ENCODE data around the gene MBP.

DNA sequence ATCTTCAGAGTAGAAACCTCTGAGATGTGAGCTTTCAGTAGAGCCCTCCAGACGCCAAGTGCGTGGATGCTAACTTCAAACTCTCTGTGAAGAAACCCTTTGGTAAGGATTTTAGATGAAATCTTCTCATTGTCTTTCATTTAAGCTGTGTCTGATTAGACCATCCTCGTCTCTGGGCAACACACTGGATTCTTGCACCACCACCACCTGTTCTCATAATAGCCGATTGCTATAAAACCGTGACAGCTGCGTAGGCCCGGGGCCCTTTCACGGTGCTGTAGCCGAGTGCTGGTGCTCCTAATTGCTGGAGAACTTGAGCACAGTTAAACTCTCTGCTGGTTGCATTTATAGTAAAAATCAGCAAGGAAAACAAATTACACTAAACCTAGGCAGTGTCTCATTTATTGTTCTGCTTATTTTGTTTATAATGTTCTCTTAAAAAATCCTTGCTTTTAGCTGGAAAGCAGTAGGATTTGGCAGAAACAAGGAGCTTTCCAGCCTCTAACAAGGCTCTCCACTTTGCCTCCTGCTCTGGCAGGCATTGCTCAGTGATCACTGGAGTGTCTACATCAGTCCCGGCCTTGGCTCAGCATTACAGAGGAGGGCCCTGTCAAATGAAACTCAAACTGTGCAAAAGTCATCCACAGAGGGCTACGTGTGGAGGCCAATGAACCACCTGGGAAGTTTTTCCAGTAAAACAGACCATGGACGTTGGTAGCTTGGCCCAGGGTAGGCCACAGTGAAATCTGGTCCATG, 40.9 kb upstream of the MBP start:
- no peak for TF ChIP-seq CEBPB (IDR thresholded peaks at IDR 0.05)
- TF ChIP-seq TAF1 (IDR thresholded peaks at IDR 0.05; ENCODE audit: low read depth), result no peak
- TF ChIP-seq TCF12 (IDR thresholded peaks at IDR 0.05; ENCODE audit: low read depth), result no peak
- TF ChIP-seq, protein P1, sequence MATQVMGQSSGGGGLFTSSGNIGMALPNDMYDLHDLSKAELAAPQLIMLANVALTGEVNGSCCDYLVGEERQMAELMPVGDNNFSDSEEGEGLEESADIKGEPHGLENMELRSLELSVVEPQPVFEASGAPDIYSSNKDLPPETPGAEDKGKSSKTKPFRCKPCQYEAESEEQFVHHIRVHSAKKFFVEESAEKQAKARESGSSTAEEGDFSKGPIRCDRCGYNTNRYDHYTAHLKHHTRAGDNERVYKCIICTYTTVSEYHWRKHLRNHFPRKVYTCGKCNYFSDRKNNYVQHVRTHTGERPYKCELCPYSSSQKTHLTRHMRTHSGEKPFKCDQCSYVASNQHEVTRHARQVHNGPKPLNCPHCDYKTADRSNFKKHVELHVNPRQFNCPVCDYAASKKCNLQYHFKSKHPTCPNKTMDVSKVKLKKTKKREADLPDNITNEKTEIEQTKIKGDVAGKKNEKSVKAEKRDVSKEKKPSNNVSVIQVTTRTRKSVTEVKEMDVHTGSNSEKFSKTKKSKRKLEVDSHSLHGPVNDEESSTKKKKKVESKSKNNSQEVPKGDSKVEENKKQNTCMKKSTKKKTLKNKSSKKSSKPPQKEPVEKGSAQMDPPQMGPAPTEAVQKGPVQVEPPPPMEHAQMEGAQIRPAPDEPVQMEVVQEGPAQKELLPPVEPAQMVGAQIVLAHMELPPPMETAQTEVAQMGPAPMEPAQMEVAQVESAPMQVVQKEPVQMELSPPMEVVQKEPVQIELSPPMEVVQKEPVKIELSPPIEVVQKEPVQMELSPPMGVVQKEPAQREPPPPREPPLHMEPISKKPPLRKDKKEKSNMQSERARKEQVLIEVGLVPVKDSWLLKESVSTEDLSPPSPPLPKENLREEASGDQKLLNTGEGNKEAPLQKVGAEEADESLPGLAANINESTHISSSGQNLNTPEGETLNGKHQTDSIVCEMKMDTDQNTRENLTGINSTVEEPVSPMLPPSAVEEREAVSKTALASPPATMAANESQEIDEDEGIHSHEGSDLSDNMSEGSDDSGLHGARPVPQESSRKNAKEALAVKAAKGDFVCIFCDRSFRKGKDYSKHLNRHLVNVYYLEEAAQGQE (IDR thresholded peaks at IDR 0.05; ENCODE audit: low read depth), result no peak
- no peak for TF ChIP-seq CREB1 (IDR thresholded peaks at IDR 0.05; ENCODE audit: low read depth)
- no peak for TF ChIP-seq EP300 (IDR thresholded peaks at IDR 0.05; ENCODE audit: borderline replicate concordance)
